GM21360 (cell line): ENCODE measurements around the gene RPS21.

Source experiments
- ATAC-seq: cut with Tn5 transposase; IDR thresholded peaks from one replicate; pipeline ENCODE4 v1.9.1; 2021; ENCODE audit warnings: mild to moderate bottlenecking, moderate library complexity; ENCODE audit not compliant: unreplicated experiment

The RPS21 gene

DNA sequence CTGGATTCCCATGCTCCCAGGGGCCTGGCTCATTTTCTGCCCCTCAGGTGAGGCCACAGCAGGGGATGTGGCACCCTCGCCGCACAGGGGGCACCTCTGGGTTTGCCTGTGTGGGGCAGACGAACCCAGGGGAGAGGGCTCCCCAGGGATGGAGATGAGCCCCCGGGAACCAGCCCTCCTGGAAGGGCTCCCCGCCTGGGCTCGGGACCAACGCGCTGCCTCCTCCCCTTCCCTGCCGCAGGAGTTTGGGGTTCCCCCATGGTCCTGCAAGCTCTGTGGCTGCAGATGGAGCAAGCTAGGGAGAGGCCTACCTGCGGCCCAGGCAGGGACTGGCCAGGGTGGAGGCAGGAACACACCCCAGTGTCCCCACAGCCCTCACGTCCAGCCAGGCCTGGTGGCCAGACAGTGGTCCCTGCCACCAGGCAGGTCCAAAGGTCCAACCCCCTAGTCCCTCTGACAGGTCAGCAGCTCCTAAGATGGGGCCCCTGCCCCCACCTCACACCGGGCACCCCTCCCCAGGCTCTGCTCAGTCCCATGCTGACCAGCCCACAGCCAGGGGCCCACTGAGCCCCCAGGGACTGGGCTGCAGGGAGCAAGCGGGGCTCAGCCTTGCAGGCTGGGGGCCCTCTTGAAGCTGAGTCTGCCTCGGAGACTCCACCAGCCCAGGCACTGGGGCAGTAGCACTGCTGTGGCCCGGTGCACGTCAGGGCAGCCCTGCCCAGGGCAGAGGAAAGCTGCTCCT is 33.4 kb upstream of the RPS21 start:
- no peak for ATAC-seq

DNA sequence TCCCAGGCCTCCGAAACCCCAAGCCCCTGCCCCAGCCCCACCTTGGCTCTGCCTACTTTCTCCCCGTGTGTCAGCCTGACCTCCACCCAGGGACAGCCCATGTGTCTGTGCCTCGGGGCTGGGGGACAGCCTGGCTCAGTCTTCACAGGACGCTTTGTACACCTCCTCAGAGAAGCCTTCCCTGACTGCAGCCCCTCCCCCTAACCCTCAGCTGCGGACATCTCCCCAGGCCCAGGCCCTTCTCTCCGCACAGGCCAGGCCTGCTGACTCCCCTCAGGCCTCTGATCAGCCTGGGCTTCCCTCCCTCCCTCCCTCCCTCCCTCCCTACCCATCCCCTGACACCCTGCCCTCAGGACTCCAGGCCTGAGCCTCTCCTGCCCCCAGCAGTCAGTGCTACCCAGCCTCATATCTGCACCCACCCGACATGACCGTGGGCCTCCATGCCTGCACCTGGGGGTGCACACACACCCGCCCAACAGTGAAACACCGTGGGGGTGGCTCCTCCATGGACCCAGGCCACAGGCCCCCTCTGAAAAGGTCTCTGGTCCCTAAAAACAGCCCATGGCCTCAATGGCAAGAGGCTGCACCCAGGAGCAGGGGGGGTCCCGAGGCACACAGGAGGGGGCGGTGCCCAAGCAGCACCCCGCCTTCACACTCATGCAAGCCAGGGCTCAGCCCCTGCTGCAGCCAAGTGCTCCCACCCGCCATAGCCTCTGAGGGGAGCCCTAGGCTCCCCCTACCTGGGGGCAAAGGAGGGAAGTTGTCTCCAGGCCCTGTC is 32.7 kb upstream of the RPS21 start:
- no peak for ATAC-seq

DNA sequence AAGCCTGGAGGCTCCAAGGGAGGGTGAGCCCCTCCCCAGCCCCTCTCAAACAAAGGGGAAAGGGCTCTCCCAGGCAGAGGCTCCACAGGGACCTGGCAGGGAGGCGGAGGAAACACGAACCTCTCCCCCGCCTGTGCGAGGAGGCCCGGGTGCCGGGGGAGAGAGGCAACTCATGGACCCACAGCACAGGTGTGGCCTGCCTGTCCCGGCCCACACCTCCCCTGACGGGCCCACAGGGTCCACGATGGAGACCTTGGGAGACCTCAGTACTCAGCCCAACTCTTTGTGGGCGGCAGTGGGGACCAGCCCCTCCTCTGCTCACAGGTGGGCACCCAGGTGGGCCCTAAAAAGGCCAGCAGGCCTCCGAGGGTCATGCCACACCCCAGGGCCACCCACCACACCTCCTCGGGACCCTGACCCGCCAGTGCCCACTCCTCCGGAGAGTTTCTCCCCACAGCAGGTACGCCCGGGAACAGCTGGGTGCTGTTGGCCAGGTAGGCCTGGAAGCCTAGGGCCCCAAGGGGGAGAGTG is 32.0 kb upstream of the RPS21 start:
- ATAC-seq: no peak

DNA sequence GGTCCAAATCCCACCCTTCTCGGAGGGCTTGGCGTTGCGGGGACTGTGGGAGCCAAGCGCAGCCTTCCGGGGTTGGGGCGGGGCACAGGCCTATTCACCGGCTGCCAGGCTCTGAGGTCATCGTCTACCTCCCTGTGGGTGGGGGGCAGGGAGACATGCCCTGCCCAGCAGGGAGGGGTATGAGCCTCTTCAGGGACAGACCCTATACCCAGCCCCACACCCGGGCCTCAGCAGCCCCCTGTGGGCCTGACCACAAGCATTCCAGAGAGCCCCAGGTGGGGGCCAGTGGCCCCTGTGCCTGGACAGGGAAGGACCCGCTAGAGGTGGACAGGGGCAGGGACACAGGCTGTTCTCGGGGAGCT is 31.4 kb upstream of the RPS21 start:
- no peak for ATAC-seq

DNA sequence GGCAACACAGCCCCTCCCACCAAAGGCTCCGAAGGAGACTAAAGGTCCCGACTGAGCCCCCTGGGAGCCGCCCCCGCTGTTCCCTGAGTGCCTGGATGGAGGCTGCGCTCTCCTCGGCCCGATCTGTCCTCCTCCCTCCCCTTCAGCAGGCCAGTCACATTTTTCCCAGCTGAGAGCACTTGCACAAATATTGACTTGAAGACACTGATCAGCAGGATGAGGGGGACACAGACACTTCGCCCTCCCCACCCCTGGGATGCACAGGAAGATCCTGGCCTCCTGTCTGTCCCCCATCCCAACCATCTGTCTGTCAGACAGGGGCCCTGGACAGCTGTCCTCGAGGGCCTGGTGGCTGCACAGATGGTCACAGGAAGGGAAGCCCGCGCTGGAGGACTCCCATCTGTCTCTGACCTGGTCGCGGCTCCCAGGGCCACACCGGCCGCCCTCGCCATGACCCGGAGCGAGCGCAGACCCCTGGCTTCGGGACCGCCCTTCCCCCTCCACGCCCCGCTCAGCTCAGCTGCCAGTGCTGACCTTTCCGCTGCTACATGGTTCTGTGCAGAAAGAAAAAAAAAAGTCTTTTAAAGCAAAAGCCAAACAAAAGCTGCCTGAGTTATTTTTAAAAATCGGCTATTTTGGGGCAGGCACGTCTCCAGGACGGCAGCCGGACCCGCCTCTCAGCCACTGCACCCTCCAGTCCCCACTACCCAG is 30.9 kb upstream of the RPS21 start:
- no peak for ATAC-seq

DNA sequence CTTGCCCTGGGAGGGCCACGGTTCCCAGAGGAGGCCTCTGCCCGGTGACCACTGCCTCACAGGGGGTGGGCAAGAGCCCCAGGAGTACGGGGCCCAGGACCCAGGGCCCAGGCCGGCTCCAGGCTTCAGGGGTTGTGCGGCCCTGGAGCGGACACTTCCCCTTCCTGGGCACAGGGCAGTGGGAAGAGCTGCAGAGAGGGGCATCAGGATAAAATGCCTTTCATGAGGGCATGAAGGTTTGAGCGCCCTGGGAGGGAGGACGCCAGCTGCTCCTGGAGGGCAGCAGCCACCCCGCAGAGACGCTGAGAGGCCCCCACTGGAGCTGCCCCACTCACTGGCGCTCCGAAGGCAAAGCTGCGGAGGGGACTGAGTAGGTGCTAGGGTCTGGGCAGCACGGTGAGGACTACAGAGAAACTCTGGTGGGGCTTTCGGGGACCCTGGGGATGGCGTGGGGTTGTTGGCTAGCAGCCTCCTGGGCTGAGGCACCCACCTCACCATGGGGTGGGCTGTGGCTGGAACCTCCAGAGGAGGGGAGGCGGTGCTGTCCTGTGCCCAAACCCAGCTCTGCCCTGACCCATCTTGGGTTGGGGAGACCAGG is 30.2 kb upstream of the RPS21 start:
- ATAC-seq: no peak

DNA sequence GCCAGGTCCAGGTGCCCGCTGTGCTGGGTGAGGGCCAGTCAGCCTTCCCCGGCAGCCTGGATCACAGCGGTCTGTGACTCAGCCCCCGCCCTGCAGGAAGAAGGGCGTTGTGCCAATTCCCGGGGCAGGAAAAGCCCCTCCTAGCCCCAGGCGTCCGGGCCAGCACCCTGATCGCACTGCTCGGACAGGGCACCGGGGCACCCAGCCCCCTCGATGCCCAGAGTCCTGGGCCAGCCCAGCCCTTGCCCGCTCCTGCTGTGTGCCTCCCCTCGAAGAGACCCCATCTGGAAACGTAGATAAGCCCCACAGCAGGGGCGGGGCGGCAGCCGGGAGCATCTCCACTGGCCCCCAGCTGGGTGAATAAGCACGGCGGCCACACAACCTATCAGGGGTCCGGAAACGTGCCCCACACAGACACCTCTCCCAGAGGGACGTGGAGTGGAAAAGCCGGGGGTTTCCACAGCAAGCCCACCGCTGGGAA is 29.7 kb upstream of the RPS21 start:
- no peak for ATAC-seq

DNA sequence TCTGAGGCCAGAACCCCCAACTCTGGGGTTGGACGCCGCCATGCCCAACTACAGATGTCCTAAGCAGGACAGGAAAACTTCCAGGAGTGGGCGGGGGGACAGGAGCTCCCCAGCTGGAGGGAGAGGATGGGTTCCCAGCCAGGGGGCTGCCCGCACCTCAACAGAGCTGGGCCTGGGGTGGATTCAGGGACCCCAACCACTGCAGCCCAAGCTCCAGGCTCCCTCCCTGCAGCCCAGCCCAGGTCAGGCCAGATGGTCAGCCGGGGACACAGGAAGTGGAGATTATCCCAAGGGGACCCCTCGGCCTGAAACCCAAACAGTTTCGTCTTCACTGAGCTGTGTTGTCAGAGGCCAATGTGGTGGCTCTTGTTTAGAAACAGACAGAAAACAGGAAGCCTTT is 29.2 kb upstream of the RPS21 start:
- no peak for ATAC-seq

DNA sequence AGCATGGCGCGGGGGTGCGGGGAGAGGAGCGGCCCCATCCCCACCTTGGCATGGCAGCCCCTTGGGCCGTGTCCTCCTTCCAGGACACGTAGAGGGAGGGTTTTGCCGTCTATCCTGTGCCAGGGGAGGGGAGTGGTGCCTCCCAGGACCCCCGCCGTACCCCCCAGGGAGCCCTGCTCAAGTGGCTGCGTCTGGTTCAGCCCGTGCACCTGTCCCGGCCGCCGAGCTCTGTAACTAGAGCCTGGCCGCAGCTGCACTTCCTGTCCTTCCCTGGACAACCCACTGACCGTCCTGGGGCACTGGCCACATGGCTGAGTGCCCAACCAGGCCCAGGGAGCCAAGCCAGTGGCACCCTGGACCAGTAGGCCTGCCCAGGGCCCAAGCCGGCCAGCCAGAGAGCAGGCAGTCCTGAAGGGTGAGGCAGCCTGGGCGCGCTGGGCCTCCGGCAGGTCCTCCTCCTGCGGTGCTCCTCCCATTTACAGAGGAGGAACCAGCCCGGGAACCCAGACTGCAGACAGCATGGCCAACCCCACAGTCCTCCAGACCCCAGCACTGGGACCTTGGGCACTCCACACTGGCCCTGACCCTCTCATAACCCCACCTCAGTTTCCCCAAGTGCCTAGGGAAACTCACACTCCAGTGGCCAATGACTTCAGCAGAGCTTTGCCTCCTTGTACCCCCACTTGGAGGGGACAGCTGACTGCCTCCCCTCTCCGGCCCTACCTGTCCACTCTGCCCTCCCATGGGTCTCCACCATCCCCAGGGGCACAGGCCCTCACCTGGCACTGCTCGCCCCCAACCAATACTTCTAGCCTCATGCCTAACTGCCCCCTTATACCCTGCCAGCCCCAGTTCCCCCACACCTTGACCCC is 28.5 kb upstream of the RPS21 start:
- ATAC-seq: no peak

DNA sequence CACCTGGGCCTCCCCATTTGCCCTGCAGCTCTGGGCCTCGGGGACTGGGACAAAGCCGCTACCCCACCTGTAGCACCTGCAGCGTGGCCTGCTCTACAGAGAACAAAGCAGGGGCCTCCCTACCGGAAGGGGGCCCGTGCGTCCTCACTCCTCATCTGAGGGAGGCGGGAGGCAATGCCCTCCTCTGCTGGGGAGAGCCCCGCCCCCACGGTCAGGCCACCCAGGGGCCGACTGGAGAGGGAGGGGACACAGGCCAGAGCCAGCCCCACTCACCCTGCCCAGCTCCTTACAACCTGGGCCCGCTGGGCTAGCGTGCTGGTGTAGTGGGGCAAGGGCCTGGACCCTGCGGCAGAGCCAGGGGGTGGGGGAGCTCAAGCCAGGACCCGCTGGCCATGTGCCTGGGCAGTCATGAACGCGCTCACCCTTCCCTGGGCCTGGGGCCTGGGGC is 27.8 kb upstream of the RPS21 start:
- ATAC-seq: no peak

DNA sequence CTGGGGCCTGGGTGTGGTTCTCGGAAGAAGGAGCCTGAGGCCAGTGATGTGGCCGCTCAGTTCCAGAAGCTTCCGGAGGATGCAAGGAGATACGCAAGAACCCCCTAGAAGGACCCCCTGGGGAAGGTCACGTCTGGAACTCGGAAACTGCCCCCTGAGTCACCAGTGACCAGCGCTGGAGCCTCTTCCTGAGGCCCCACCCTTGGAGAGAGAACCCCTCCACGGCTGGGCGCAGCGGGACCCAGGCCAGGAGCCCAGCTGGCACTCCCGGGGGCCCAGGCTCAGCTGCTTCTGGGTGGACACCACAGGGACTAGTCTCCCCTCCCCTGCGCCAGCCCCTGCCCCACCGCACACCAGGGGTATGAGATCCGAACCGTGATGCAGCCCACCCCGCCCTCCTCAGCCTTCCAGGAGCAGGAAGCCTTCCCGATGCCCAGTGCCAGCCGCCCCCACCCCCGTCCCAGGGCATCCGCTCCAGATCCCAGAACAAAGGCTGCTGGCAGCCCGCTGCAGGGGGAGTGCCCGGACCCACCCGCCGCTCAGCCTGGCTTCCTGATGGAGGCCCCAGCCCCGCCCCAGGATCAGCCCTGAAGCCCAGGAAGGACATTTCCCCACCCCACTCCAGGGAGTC is 27.3 kb upstream of the RPS21 start:
- ATAC-seq: no peak

DNA sequence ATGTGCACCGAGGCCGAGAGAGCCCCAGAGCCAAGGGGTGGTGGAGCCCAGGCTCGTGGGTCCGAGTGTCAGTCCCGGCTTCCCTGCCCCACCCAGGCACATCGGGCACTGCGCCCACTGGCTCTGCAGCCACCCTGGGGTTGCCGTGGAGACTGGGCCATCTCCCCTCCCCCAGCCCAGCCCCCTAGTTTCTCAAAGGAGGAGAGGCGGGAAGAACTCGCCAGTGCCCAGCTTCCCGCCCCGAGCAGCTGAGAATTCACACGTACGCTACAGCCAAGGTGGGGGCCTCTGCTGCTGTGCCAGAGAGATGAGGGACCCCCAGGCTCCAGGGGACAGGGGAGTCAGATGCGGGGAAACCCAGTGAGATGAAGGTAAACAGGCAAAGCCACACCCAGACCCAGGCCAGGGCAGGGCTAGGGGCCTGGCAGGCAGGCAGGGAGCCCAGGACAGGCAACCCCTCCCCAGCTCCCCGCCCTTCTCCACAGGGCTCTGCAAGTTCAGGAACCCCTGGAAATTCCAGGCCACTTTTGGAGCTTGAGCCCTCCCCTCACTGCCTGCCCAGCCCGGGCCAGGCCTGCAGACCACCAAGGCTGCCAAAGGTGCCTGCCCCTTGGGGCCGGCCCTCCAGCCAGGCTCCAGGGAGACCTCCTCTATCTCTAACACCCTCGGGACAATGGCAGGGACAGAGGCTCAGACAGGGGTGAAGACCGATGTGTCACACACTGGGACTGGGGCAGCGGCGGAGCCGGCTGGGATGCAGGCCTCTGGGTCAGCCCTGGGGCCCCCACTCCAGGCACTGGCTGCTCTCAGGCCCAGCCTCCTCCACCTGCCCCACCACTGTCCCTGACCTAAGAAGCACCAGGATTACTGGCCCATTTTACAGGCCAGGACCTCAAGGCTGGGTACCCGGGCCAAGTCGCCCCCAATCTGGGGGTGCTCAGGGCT is 25.8 kb upstream of the RPS21 start:
- ATAC-seq: no peak

DNA sequence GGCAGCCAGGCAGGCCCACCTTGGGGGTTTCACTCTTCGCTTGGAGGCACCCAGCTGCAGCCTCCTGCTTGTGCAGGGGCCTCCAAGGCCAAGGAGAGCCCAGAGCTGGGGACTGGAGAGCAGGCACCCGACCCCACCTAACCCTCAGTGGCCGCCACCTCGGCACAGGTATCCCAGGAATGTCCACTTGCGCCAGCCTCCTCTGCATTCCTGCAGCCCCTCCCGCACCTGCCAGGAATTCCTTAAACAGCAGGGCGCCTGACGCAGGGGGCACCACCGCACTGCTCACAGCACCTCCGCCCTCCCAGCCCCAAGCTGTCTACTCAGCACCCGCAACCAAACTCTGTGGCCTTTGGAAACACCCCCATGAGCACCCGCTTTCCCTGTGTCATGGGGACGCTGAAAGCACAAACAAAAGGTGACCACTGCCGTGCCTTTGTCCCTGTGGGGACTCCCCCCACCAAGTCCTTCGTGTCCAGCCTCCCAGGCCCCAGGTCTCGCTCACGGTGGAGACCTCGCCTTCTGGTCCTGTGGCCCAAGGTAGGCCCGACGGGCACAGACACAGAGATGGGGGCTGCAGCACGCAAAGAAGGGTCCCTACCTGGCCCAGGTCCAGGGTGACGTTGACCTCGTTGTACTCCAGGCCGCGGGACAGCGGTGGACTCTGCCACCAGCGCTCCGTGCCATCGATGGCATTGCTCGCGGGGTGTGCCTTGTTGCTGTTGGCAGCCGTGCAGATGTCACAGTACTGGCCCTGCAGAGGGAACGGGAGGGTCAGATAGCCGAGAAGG is 24.9 kb upstream of the RPS21 start:
- ATAC-seq: no peak

DNA sequence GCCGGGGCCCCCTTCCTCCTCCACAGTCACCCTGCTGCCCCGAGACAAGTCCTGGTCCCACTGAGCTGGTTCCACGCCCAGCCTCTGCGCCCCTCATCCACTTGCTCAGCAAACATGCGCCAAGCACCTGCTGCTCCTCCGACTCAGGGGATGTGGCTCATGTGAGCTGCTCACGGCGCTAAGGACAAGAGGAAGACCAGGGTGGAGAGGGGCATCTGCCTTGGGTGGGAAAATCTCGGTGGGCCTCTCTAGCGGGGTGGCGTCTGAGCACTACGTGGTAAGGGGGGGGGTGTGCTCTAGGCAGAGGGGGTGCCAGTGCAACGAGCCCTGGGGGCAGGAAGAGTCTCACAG is 24.3 kb upstream of the RPS21 start:
- no peak for ATAC-seq

DNA sequence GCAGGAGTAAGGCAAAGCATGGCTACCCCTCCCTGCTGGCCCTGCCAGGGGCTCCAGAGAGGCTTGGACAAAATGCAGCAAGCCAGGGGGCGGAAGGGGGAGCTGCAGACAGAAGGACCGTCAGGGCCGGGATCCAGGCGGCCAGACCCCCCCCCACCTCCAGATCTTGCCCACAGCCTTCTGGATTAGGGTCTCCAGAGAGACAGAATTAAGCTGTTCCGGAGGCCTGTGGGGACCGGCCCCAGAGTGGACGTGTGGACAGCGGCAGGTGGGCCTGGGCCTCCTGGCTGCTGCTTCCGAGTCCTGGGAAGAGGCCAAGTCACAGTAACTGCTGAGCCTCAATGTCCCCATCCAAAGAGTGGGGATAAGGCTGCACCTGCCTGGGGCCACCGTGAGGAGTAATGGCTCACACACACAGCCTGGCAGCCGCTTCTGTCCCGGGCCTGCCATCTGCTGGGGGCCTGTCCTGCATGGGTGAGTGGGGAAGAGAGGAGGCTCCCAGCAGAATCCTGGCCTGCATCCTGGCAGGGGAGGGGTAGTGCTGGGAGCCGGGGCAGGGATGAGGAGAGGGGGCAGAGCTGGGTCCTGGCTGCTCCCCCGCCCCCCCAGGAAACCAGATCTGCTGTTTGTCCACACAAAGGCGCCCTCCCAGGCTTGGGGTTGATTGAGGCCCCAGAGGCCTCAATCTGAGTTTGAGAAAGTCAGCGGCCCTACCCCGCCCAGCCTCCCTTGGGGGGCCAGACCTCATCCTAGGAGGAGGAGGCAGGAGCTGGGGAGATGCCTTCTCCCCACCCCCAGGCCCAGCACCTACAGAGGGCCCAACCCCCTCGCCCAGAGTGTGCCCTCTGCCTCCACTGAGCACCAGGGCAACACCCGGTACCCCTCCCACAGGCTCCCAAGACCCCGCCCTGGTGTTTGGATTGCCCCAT is 23.6 kb upstream of the RPS21 start:
- ATAC-seq: no peak

DNA sequence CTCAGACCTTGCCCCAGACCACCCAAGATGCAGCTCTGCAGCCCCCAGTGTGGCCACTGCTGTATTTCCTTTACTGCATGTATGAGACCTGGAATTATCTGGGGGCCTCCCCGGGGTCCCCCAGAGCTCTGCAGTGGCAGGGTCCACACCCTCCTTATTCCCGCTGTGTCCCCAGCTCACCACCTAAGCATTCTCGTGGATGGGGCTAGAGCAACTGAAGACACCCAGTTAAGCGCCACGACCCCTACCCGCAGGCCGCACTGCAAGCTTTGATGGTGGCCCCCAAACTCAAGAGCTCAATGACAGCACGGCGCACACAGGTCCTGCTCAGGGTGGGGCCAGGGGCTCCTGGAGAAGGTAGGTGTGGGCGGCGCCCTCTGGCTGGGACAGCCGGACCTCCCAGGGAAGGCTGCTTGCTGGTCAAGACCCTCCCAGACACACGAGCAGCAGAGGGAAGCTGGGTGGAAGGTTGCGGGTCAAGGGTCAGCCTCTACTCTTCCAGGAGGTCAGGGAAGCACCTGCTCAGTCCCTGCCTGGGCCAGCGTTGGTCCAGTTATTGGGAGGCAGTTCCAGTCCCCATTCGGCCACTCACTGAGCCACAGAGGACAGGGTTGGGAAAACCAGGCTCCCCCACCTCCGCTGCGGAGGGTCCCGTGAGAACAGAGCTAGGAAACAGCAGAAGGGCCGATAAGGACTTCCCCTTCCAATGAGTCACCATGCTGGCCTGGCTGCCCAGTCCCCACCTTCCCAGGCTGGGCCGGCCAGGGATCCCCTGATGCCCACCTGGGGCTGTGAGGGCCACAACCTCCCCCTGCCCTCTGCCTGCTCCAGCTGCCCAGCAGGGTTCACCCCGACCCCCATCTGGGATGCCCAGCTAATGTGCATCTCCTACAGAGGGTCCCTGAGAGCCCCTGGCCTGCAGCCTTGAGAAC is 22.7 kb upstream of the RPS21 start:
- no peak for ATAC-seq
